HG02840 (cell line): ENCODE data around the gene IFT27.

Experiments
- ATAC-seq: cut with Tn5 transposase; IDR thresholded peaks from one replicate; pipeline ENCODE4 v1.9.1; 2021; ENCODE audit warnings: mild to moderate bottlenecking, moderate library complexity, moderate number of reproducible peaks; ENCODE audit not compliant: unreplicated experiment, low FRiP score

Gene IFT27

DNA sequence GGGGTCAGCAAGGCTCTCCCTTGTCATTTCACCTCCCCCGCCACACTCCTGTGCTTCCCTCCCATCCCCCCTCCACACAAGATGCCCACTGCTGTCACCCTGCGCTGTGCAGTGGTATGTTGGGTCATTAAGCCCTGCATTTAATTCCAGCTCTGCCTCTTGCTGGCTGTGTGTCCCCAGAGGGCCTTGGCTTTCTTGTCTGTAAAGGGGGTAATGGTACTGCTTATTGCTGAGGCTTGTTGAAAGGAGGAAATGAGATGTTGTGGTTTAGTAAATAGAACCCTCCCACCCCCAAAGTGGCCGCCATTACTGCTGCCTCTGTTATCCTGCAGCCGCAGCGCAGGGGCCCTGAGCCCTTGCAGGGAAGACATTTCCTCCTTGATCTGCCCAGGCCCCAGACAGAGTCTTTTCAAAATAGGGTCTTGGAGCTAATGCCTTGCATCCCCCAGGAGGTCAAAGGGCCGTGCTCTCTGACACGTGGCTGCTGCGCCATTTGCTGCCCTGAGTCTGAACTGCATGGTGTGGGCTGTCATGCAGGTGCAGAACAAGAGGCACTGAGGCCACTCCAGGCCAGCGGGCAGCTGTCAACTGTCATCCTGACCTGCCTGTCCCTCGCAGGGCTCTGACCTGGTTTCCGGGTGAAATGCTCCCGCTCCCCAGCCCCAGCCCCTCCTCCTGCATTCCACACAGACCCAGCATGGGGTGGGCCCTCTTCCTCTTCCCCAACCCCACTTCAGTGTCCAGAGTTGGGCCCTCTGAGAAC is 22.2 kb upstream of the IFT27 start:
- ATAC-seq = no peak

DNA sequence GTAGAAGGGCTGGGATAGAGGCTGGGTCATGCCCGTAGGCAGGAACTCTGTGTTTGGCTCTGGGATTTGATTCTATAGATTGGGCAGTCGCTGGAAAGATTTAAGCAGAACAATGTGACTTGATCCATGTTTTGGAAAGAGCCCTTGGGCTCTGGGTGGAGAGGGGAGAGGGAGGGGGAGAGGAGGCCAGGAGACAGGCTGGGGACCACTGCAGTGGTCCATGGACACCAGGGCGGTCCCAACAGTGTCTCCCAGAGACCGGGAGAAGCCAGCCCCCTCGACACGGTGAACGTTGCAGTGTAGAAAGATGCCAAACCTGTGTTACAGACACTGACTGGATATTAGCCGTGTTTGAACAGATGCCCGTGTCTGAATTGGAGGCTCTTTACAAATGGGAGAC is 21.5 kb upstream of the IFT27 start:
- no peak for ATAC-seq

DNA sequence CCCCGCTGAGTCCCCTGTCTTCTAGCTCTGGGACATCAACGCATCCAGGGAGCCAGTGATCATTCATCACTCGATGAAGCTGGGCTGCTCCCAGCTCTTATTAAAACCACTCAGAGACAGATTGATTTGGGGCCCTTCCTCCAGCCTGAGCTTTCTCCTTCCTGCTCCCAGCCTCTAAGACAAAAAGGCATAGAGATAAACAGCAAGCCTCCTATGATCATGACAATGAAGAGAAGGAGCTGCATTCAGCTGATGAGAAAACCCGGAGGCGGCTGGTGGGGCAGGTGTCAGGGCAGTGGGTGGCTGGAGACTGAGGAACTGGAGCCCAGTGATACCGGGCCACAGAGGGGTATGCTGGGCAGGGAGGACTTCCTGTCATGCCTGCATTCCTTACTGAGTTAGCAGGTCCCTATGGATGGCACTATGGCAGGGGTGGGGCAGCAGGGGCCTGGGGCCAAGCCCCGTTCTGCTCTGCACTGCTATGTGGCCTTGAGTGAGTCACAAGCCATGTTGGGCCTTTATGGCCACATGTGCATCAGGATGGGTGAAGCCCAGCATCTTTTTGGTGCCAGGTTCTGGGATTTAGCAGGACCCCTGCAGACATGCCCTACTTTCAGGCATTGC is 20.7 kb upstream of the IFT27 start:
- ATAC-seq = no peak

DNA sequence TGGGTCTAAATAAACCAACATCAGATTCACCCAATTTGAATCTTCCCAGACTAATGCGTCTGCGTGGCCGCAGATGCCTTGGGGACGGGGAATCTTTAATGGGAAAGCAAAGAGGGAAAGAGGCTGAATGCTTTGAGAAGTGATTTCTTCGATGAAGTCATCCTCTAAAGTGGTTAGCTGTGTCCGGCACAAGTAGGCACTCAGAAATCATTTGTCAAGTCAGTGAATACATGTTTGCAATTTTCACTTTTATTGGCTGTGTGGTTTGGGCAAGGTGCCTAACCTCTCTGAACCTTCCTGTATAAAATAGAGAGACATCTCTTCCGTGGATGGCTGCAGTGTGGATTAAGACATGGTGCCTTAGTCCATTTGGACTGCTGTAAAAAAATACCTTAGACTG is 19.7 kb upstream of the IFT27 start:
- no peak for ATAC-seq

DNA sequence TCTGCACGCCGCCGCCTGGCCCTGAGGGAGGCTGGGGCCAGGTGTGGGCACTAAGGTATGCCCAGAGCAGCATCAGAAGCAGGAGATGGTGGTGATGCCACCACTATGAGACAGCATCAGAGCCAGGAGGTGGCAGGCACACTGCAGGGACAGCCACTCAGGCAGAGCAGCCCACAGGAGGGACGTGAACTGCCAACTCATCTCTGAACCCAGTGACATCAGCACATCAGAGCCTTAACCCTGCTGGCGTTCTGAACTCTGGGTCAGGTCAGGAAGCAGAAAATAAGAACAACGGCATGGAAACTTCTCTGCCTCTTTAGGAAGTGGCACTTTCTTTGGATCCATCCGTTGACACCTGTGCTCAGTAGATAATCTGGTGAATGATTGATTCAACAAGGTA is 14.7 kb upstream of the IFT27 start:
- ATAC-seq = no peak

DNA sequence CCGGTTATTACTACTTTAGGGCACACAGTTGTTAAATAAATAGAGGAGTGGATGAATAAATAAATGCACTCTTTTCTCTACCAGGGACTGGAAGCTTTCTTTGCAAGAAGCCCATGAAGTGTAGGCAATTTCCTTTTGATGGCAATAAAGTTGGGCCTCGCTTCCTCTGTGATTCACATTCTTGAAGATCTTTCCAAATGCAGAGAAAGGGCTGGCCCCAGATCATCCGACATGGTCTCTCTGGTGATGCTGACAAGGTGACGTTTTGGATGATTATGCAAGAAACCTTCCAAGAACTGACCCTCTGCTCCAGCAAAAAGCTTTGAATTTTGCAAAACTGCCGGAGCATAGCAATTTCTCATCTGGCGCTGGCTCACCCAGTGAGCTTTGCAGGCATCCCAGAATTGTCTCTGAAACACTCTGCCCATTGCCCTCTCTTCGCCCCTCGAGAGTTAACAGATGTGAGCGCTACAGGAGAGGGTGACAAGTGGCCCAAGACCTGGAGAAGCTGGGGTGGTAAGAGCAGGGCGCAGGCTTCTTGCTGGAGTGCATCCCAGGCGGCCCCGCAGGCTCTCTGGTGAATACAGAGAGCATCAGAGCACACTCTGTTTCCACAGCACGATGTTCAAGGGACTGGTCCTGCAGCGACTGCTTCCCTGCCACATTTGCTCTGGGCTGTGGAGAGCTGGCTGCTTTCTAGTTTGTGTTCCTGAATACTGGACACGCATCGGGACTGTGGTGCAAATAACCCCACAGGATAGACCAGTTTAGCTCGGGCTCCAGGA is 11.5 kb upstream of the IFT27 start:
- ATAC-seq = no peak

DNA sequence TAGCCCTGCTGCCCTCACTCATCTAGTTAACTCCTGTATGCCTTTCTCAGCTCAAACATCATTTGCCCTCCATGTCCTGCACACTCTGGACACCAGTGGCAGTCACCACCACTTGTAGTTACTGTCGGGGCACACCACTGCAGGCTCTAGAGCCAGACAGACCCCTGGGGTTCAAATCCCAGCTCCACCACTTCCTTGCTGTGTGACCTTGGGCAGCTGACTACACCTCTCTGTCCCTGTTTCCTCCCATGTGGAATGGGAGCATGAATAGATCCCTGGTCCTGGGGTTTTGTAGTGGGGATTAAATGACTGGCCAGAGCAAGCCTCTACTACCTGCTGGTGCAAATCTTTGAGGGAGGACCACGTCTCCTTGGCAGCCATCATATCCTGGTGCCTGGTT is 7.8 kb upstream of the IFT27 start:
- no peak for ATAC-seq

DNA sequence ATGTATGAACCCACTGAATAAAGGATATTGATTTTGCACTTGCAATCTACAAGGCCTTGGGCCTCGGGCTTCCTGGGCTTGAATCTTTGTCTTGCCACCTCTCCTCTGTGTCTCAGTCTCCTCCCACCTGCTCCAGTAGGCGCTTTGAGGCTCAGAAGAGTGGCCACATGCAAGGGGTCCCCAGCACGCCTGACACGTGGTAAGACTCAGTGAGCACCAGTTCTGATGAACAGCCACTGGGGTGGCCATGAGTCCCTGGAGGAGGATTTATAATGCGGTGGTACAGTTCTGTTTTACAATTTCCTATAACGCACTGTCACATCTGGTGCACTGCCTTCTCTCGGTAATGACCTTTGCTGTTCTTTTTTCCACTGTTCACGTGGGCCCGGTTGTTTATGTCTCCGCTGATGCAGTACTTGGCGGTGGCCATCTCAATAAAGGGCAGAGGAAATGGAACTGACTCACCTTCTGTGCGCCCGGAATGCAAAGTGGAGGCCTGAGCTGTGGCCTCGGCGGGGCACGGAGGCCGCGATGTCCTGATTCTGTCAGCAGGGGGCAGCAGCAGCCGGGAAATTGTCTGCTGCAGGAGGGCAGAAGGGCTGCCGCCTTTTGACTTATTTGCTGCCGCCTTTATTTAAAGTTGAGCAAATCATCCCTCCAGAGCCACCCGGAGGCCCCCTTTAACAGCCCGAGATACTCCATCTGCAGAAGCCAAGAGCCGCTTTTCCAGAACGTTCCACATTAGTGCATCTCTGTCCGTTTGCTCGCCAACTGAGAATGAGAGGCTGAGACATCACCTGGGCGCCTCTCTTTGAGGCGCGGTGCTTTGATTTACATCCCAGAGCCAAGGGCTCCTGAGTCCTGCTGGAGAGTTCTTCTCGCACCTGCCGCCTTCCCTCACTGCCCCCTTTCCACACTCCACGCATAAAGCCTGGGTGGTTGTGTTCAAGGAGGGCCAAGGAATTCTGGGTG is 6.0 kb upstream of the IFT27 start:
- no peak for ATAC-seq

DNA sequence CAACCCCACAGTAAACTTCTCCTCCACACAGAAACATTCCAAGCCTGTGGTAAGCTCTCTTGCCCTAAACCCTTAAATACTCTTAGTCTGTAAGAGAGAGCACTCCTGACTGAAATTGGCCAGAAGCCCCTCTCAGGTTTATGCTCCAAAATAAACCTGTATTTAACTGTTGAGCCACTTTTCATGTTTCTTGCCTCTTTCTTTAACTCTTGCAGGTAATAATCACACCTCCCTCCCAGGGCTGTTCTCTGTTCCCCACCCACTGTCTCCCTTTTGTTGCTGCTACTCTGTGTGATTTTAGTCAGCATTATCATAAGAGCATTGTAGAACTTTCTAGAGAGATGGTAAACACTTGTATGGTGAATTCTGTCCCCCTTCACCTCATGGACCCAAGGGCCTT is 2.1 kb upstream of the IFT27 start:
- ATAC-seq = no peak

DNA sequence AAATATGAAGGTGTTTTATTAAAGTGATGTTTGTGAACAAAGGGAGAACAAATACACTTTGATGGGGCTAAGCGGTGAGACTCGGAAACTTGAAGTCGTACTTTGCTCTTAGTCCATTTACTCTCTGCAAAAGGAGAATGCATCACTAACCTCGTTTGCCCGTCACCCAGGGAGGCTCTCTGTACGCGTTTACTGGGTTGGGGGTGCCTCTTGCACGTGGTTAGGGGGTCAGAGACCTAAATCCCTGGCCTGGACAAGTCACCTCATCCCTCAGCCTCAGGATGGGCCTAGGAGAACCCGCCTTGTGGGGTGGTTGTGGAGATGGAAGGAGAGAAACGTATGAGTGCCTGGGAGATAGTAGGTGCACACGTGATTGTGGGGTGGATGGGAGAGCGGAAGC is 803 bp upstream of the IFT27 start:
- no peak for ATAC-seq

DNA sequence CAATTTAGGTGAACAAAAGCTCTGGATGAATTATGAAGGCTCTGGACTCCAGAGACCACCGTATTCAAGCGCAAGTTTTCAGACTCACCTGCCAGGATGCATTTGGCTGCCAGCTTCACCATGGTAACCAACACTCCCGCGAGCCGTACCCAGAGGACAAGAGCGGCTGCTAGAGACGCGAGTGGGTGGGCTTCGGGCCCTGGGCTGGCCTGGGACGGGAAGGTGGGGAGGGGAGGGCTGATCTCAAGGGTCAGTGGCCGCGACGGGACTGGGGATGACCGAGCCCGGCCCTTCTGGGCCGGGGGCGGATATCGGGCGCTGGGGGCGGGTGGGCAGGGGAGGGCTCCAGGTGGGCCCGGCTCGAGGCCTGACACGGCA is 344 bp downstream of the IFT27 start:
- no peak for ATAC-seq

DNA sequence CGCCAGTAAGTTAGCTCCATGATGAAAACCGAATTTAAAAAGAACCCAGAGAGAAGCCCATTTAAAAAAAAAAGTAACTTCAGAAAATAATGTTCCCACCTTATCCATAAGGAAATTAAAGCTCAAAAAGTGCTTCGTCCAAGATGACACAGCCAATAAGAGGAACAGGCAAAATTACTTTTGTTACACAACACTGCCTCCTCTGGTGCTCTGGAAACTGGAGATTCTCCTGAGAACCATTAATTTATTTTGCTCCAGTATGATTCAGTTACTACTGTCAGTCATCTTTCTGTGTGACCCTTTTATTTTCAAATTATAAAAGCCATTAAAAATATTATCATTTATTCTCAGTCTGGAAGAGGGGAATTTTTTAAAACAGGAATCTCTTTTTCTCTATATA is 2.0 kb downstream of the IFT27 start:
- ATAC-seq = no peak

DNA sequence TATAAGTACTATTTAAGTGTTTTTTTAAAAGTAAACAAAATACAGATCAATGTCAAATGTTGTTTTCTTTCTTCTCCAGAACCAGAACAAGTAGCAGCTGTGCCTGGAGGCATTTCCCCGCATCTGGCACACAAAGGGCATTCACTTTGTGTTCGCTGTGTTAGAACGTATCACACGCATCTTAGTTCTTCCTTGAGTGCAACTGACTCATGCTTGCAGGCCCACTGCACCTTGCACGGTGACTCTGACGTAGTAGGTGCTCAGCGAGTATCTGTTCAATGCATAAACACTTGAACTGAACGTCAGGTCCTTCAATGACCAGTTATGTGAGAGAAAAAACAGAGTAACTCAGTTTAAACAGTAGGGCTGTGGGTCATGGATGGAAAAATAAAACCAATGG is 3.5 kb downstream of the IFT27 start:
- ATAC-seq = no peak

DNA sequence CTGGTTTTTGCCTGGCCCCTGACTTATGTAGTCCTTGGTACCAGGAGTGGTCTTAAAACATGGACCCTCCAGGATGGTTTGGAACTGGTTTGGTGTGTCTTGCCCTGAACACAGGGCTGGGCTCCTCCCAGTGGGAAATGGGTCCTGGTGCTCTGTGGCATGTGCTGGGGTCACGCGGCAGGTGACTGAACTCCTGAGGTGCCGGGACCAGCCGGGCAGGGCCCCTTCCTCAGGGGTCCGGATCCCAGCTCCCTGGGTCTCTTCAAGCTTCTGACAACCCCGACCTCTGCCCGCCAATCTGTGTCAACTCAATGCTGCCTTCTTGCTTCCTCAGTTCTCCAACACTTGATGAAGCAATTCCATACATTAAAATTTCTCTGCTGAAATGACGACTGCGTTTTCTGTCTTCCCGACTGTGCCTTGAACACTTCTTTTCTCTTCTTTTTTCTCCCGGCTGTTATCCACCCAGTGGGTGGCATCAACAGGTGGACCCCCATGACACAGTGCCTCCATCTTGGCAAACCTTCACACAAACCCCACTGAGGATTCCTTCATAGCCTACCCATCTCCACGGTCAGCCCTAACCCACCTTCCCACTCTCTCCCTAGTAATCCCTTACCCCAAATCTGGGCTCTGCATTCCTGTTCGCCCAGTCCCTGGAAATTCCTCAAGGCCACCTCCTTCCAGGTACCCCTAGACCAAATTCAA is 4.4 kb downstream of the IFT27 start:
- no peak for ATAC-seq

DNA sequence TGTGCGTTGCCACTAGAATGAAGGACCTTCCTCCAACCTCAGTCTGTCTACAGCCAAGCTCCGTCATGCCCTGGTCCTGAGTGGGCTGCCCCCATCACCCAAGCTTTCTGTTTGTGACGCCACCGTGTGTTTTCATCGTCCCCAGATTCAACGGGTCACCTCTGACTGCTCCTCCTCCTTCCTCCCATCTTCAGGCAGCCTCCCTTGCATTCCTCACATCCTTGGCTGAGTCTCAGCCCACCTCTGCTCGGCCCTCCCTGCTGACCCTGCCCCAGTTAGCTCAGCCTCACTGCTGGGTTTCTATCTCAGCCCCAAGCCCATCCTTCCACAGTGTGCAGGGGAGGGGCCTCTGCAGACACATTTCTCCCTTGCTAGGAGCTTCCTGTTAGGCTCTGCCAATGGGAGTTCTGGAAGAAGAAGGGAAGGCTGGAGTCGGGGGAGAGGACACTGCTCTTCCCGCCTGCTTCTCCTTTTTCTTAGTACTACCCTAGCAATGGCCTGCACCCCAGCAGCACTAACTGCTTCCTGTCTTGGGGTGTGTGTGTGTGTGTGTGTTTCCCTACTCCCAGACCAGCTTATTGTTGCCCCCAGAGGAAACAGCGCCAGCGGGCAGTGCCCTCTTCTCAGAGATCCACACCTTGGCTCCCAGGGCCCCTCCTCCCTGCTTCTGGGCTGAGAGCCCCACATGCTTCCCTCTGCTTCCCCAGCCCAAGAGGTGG is 5.2 kb downstream of the IFT27 start:
- ATAC-seq = no peak

DNA sequence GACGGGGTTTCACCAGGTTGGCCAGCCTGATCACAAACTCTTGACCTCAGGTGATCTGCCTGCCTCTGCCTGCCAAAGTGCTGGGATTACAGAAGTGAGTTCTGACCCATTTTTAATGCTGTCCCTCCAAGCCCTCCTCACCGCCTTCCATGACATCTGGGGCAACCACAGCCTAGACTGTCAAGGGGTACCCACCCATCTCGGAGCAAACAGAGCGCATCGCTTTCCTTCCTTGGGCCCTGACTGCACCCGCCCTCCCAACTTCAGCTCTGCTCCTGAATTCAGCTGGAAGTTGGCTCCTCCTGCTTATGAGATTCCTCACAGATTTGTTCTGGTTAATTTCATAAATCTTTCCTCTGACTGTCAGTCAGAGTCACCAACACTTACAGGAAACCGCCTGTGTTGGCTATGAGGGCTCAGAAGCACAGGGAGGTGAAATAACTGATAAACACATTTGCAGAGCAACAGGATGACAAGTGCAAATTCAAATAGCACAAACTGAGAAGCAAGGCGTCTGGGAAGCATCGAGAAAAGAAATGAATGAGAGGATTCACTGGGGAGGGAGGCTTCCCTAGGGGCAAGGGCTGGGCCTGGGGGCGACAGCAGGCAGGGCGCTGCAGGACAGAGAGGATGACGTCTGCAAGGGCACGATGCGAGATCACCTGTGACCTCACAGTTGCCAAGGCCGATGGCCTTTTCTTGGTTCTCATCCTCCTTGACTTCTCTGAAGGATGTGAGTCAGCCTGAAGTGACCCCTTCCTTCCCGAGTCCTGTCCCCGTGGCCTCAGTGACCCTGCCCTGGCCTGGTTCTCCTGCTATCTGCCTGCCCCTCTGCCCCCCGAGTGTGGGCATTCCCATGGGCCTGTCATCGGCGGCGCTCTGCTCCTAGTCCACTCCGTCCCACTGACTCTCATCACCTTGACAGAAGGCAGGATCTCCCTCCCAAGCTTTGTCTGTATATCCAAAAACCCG is 6.1 kb downstream of the IFT27 start:
- no peak for ATAC-seq

DNA sequence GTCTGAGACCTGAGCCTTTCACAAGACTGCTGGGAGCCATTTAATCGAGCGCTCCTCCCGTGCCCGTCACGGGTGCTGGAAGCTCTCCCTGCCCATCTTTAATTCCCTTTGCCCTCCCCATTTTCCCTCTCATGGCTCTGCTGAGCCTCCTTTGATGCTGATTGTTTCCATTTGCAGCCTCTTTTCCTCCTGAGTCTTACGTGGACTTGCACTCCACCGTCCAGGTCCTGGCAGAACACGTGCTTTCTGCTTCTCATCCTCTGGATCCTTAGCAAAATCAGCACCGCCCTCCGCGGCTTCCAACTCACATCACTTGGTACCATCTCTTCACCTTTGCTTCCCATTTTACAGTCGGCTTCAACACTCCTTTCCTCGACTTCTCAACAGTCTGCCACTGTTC is 7.3 kb downstream of the IFT27 start:
- ATAC-seq = no peak

DNA sequence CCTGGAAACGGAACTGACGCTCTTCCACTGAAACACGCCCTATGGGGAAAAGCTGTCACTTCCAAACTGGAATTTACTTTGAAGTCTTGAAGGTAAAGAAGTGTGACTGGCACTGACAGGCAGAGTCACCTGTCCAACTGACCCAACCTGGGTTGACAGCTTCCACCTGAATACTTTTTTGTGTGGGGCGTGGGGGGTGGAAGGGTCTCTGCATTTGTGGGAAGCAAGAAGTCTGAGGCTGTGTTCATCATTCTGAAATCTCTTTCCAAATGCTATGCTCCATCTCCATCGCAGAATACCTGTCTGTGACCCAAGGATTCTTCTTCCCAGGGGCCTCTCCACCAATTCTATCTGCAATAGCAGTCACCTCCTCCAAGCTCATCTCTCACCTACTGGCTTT is 7.8 kb downstream of the IFT27 start:
- ATAC-seq = no peak
